ENCODE results near the gene DTNBP1. TPM values are rescaled to one million over a fixed set of nuclear protein-coding genes. Genes with fewer than 3 reads are reported as not detected.

The DTNBP1 gene
- total and polyA plus RNA-seq, 2 donors (not counting 1 experiment from before 2014, with no cell fraction given), result 9.9 to 13.6 TPM

DNA sequence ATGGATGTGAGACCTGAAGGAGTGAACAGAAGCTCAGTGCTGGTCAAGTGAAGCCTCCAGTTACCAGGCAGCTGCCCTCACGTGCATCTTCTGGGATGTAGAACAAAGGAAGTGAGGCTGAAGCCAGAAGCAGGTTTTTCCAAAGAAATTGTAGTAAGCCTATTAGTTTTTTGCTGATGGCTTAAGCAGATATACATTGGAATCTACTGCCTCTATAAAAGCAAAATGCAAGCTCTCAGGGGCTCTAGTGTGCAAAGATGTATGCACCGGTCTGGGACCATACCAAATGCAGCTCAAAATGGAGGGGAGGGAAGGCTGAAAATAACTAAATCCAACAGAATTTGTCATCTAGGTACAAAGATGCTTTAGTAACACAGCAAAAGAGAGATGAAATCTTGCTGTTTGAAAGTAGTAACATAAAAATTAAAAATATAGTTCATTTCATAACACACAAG is 77.0 kb downstream of the DTNBP1 start:
- H2AFZ ChIP-seq (ENCODE audit: low read length), result no peak overlapping the region
- H3K4me1 ChIP-seq (ENCODE audit: control insufficient read depth, extremely low read depth, insufficient read depth, low read length), result no peaks in the 10 kb centered on the region
- no peaks in the 10 kb centered on the region for H3K9me3 ChIP-seq (ENCODE audit: control insufficient read depth, insufficient read depth, low read depth, low read length)
- no peak overlapping the region for H3K4me3 ChIP-seq (replicated peaks in 1 of 4; ENCODE audit: control extremely low read depth in 1 of 4, insufficient read depth in 1 of 4, low read depth in 3 of 4, low read length in 4 of 4)
- H3K4me2 ChIP-seq (ENCODE audit: extremely low read depth, insufficient read depth, low read length), result no peak overlapping the region
- no peak overlapping the region for H3K27ac ChIP-seq (ENCODE audit: insufficient read depth, low read length)
- H3K9ac ChIP-seq (ENCODE audit: insufficient read depth, low read length), result no peak overlapping the region
- no peaks in the 10 kb centered on the region for H3K36me3 ChIP-seq (ENCODE audit: control insufficient read depth, insufficient read depth, low read length)
- H3K27me3 ChIP-seq (ENCODE audit: control insufficient read depth, insufficient read depth, low read length), result no peaks in the 10 kb centered on the region
- no peaks in the 10 kb centered on the region for H4K20me1 ChIP-seq (ENCODE audit: control insufficient read depth, extremely low read depth, insufficient read depth, low read length)
- TF ChIP-seq EZH2 (IDR thresholded peaks at IDR 0.05; ENCODE audit: low read length, missing control alignments), result no peak
- TF ChIP-seq, protein P1, sequence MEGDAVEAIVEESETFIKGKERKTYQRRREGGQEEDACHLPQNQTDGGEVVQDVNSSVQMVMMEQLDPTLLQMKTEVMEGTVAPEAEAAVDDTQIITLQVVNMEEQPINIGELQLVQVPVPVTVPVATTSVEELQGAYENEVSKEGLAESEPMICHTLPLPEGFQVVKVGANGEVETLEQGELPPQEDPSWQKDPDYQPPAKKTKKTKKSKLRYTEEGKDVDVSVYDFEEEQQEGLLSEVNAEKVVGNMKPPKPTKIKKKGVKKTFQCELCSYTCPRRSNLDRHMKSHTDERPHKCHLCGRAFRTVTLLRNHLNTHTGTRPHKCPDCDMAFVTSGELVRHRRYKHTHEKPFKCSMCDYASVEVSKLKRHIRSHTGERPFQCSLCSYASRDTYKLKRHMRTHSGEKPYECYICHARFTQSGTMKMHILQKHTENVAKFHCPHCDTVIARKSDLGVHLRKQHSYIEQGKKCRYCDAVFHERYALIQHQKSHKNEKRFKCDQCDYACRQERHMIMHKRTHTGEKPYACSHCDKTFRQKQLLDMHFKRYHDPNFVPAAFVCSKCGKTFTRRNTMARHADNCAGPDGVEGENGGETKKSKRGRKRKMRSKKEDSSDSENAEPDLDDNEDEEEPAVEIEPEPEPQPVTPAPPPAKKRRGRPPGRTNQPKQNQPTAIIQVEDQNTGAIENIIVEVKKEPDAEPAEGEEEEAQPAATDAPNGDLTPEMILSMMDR (conservative IDR thresholded peaks at IDR 0.05 in 1 of 2, IDR thresholded peaks at IDR 0.05 in 1 of 2; ENCODE audit: low read depth in 1 of 2, low read length in 2 of 2), result no peak
- H3K79me2 ChIP-seq (ENCODE audit: control insufficient read depth, insufficient read depth, low read length), result no peaks in the 10 kb centered on the region
- no peak for DNase-seq (ENCODE audit: low read depth in 2 of 2)

DNA sequence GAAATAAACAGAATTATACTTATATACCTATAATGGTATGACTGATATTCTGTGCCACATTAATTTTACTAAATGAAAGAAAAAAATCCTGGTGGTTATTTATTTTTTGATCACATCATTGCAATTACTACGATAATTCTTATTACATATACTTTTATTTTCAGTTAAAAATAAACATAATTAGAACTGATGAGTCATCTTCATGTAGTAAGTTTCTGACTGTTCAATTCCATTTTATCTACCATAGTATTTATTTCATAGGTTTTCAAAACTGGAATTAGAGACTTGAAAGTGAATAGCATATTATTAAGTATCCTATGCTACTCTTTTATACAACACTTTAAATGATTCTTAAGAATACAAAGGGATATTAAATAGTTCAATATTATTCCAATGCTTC is 80.3 kb downstream of the DTNBP1 start:
- H3K27ac ChIP-seq (ENCODE audit: insufficient read depth, low read length), result no peak overlapping the region
- no peaks in the 10 kb centered on the region for H4K20me1 ChIP-seq (ENCODE audit: control insufficient read depth, extremely low read depth, insufficient read depth, low read length)
- no peak overlapping the region for H3K4me2 ChIP-seq (ENCODE audit: extremely low read depth, insufficient read depth, low read length)
- H3K4me1 ChIP-seq (ENCODE audit: control insufficient read depth, extremely low read depth, insufficient read depth, low read length), result no peaks in the 10 kb centered on the region
- TF ChIP-seq, protein P1 (conservative IDR thresholded peaks at IDR 0.05 in 1 of 2, IDR thresholded peaks at IDR 0.05 in 1 of 2; ENCODE audit: low read depth in 1 of 2, low read length in 2 of 2), result no peak
- no peak for TF ChIP-seq EZH2 (IDR thresholded peaks at IDR 0.05; ENCODE audit: low read length, missing control alignments)
- no peak overlapping the region for H2AFZ ChIP-seq (ENCODE audit: low read length)
- H3K27me3 ChIP-seq (ENCODE audit: control insufficient read depth, insufficient read depth, low read length), result no peaks in the 10 kb centered on the region
- H3K36me3 ChIP-seq (ENCODE audit: control insufficient read depth, insufficient read depth, low read length), result no peaks in the 10 kb centered on the region
- no peaks in the 10 kb centered on the region for H3K9me3 ChIP-seq (ENCODE audit: control insufficient read depth, insufficient read depth, low read depth, low read length)
- H3K9ac ChIP-seq (ENCODE audit: insufficient read depth, low read length), result no peak overlapping the region
- H3K79me2 ChIP-seq (ENCODE audit: control insufficient read depth, insufficient read depth, low read length), result no peaks in the 10 kb centered on the region
- H3K4me3 ChIP-seq (replicated peaks in 1 of 4; ENCODE audit: control extremely low read depth in 1 of 4, insufficient read depth in 1 of 4, low read depth in 3 of 4, low read length in 4 of 4), result no peak overlapping the region
- DNase-seq (ENCODE audit: low read depth in 2 of 2), result no peak

- no peaks in the 10 kb centered on the region for H3K27me3 ChIP-seq (ENCODE audit: control insufficient read depth, insufficient read depth, low read length)
- no peak for DNase-seq (ENCODE audit: low read depth in 2 of 2)
- no peak overlapping the region for H3K4me2 ChIP-seq (ENCODE audit: extremely low read depth, insufficient read depth, low read length)
- no peak overlapping the region for H2AFZ ChIP-seq (ENCODE audit: low read length)
- TF ChIP-seq, protein P1 (conservative IDR thresholded peaks at IDR 0.05 in 1 of 2, IDR thresholded peaks at IDR 0.05 in 1 of 2; ENCODE audit: low read depth in 1 of 2, low read length in 2 of 2), result no peak
- TF ChIP-seq EZH2 (IDR thresholded peaks at IDR 0.05; ENCODE audit: low read length, missing control alignments), result no peak
- no peaks in the 10 kb centered on the region for H3K9me3 ChIP-seq (ENCODE audit: control insufficient read depth, insufficient read depth, low read depth, low read length)
- no peak overlapping the region for H3K27ac ChIP-seq (ENCODE audit: insufficient read depth, low read length)
- H3K79me2 ChIP-seq (ENCODE audit: control insufficient read depth, insufficient read depth, low read length), result no peaks in the 10 kb centered on the region
- no peaks in the 10 kb centered on the region for H4K20me1 ChIP-seq (ENCODE audit: control insufficient read depth, extremely low read depth, insufficient read depth, low read length)
- H3K36me3 ChIP-seq (ENCODE audit: control insufficient read depth, insufficient read depth, low read length), result no peaks in the 10 kb centered on the region
- no peak overlapping the region for H3K9ac ChIP-seq (ENCODE audit: insufficient read depth, low read length)
- no peak overlapping the region for H3K4me3 ChIP-seq (replicated peaks in 1 of 4; ENCODE audit: control extremely low read depth in 1 of 4, insufficient read depth in 1 of 4, low read depth in 3 of 4, low read length in 4 of 4)
- no peaks in the 10 kb centered on the region for H3K4me1 ChIP-seq (ENCODE audit: control insufficient read depth, extremely low read depth, insufficient read depth, low read length)
Observed at GRCh38 chr6:15581751-15582150, 81.1 kb downstream of the DTNBP1 start.
